GM21423 (cell line): ENCODE data around the gene RNF149.

Experiments
- ATAC-seq: cut with Tn5 transposase; IDR thresholded peaks from one replicate; pipeline ENCODE4 v1.9.1; 2021; ENCODE audit warnings: mild to moderate bottlenecking, moderate library complexity; ENCODE audit not compliant: unreplicated experiment

The RNF149 gene

DNA sequence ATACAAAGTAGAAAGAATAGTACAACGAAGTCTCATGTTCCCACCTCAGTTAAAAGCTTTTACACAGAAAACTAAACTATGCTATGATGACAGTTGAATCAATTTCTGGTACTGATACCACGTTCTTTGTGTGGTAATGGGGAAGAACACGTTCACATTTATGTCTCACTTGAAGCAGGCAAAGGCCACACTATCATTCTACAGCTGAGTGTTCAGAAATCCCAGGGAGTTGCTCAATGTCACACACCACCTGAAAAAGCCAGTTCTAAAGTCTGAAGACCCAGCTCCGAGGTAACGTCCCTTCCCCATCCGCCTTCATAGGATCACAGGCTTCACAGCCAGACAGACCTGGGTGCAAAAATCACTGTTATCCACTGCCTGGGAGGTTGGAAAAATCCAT, 8.9 kb downstream of the RNF149 start:
- no peak for ATAC-seq

DNA sequence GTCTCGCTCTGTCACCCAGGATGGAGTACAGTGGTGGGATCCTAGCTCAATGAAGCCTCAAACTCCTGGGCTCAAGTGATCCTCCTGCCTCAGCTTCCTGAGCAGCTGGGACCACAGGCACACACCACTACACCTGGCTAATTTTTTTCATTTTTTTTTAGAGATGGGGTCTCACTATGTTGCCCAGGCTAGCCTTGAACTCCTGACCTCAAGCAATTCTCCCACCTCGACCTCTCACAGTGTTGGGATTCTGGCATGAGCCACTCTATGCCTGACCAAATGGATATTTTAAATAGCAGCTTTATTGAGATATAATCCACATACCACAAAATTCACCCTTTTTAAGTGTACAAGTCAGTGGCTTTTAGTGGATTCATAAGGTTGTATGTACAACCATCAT, 11.1 kb downstream of the RNF149 start:
- ATAC-seq, result no peak

DNA sequence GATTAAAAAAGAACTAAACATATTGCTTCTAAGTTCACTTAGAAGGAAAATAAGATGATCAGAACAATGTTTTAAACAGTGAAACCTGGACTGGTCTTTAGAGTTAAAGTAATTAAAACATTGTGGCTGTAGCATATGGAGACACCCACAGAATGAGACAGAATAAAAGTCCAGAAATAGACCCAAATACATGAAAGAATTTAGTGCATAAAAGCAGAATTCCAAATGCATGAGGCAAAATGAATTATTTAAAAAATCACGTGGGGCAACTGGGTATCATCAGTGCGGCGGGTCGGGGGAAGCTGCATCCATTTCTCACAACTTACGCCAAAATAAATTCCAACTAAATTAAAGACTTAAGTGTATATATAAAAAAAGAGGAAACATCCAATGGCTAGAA, 12.1 kb downstream of the RNF149 start:
- ATAC-seq, result no peak

DNA sequence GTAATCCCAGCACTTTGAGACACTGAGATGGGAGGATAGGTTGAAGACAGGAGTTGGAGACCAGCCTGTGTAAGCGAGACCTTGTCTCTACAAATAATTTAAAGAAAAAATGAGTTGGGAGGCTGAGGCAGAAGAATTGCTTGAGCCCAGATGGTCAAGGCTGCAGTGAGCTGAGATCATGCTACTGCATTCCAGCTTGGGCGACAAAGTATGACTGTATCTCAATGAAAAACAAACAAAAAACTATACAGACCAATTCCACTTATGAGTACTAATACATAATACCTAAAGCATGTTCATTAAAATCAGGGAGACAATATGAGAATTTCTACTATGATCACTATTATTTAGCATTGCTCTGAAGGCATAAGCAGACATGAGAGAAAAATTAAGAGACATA, 12.6 kb downstream of the RNF149 start:
- ATAC-seq, result no peak

DNA sequence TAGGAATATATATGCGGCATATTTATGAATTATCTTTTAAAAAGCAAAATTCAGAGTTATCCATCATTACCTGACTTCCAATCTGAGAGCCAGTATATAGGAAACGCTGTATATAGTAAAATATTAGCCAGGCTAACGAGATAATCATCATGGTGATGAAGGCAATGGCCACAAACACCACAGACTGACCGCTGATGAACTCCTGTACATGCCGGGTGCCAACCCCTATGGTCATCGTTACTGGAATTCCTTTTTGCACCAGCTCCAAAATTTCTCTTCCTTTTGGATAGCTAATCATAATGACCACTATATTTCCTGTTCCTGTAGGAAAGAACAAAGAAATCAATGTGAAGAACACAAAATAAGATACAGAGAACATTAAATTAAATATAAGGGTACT, 13.6 kb downstream of the RNF149 start:
- no peak for ATAC-seq

DNA sequence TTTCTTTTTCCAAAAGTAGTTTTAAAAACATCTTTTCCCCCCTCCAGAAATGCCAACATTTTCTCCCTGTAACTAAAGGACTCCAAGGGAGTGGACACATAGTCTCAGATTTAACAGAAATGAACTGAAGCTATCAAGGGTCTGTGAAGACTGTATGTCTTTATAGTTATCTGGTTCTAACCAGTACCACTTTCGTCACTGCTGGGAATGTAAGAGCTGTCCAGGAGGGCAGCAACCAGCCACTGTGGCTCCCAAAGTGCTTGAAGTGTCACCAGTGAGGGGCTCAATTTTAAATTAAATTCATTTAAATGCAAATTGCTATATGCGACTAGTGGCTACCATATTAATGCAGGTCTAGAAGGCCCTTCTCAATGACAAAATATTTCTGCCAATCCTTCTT, 15.0 kb downstream of the RNF149 start:
- no peak for ATAC-seq

DNA sequence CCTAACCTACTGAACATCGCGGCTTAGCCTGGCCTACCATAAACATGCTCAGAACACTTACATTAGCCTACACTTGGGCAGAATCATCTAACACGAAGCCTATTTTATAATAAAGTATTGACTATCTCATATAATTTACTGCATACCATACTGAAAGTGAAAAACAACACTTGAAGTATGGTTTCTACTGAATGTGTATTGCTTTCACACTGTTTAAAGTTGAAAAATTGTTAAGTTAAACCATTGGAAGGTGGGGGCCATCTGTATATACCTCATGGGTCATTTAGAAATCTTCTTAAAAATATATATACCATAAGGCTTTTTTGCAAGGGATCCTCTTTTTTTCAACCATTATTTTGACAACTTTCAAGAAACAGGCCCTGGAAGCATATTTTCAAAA, 16.5 kb downstream of the RNF149 start:
- no peak for ATAC-seq

DNA sequence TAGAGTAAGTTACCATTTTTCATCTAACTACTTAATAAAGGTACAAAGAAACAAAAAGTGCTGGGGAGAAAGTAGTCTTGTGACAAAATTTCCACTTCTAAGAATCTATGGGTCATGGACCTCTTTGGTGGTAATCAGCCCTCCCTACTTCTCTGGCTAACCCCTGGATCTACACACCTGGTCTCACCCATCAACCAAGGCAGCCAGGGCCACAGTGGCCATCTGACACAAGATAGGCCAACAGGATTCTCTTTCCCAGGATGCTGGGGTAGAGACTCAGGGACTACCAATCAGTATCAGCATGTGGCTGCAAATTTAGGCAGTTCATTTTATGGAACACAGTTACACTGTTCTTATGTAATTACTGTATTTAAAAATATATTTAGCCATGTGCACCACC, 17.8 kb downstream of the RNF149 start:
- ATAC-seq, result no peak

DNA sequence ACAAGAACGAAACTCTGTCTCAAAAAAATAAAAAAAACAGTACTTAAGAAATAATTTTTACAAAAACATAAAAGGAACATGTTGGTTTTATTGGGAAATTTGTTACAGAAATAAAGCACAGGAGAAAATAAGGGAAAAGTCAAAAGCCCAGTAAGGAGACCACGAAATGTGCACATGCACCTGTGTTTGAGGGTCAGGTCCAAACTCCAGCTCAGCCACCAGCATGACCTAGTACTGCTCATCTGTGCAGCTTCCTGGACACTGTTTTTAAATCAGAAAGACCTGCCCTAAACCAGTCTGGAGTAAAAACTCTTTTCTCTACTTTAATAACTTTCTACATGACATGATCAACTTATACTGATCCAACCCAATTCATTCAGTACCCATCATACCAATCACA, 21.2 kb downstream of the RNF149 start:
- no peak for ATAC-seq

DNA sequence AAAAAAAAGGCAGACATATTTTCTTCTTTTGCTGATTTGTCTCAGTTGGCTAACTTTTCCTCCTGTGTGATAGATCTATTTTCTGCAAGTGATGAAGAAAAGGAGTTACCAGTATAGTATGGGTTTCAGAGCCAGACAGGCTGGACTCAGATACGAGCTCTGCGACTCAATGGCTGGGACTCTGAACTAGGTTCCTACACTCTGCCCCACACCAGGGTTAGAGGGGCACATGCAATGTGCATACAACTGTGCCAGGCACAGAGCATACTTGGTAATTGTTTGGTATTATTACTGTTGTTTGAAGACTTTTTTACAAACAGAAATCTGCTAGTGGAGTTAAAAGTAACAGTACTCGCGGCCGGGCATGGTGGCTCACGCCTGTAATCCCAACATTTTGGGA, 21.8 kb downstream of the RNF149 start:
- ATAC-seq, result no peak

DNA sequence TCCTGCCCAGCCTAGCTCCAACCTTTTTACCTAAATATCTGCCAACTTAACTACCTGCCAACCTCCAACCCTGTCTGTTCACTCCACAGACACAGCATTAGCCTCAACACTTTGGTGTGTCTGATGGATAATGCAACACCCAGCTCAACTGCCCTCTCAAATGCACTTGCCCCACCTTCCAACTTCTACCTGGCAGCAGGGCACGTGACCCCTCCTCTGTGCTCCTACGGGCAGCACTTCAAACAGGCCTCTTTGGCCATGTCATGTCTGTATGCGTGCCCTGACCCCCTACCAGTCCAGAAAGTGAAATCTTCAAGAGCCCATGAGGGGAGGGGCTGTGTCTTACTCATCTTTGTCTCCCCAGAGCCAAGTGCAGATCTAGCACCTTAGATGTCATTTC, 25.5 kb downstream of the RNF149 start:
- ATAC-seq, result no peak

DNA sequence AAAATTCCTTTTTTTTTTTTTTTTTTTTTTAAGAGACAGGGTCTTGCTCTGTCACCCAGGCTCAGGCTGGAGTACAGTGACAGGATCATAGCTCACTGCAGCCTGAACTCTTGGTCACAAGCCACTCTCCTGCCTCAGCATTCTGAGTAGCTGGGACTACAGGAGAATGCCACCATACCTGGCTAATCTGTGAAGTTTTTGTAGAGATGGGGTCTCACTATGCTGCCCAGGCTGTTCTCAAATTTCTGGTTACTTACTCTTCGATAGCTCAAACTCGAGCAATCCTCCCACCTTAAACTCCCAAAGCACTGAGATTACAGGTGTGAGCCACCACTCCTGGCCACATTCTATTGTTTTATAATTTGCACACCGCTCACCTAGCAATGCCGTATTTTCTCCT, 27.0 kb downstream of the RNF149 start:
- no peak for ATAC-seq

DNA sequence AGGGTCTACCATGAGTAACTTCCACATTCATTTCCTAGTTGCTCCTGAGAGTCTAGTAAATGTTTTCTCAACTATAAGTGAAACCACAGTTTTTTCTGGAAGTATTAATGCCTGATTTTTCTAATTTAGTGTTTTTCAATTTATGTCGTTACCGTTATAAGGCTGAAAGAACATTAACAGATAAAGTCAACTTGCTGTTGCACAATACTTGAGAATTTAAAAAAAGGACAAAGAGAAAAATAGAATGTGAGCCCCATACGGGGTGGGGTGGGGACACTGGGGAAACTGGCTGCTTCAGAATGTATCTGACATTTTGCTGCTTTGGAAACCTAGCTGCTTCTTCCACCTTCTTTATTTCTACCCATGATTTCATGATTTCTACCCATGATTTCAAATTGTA, 29.6 kb downstream of the RNF149 start:
- no peak for ATAC-seq

DNA sequence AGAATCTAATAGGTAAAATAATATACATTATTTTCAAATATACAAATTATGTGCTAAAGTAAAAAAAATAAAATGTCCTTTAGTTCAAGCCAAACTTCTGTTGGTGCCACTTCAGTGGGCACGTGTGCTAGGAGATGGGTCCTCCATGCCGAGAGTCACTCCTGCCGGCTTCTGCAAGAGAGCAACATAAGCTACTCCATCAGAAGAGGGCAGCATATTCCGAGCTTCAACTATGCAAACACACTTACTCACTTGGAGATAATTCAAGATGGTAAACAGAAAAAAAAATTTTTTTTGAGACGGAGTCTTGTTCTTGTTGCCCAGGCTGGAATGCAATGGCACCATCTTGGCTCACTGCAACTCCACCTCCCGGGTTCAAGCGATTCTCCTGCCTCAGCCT, 31.4 kb downstream of the RNF149 start:
- no peak for ATAC-seq

DNA sequence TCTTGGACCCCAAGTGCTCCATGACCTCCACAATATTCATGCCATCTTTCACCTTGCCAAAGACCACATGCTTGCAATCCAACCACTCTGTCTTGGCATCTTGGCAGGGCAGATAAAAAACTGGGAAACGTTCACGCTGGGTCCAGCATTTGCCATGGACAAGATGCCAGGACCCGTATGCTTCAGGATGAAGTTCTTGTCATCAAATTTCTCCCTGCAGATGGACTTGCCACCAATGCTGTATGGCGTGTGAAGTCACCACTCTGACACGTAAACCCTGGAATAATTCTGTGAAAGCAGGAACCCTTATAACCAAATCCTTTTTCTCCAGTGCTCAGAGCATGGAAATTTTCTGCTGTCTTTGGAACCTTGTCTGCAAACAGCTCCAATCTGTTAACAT, 34.4 kb downstream of the RNF149 start:
- no peak for ATAC-seq

DNA sequence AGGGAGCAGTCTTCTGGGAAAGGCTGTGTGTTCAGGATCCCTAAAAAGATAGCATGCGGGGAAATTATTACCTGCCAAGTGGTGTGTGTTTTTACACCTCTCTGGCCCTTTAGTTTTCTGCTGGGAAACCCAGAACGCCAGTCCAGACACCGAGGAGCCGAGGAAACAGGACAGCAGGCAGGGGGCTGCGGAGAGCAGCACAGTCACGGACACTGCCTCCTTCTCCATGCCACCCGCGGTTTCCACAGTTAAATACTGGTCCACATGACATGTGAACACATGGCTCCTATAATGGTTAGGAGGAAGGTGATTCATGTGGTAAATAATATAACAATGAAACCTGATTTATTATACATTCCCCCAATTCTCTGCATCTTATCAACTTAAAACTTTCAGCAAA, 35.4 kb downstream of the RNF149 start:
- no peak for ATAC-seq

DNA sequence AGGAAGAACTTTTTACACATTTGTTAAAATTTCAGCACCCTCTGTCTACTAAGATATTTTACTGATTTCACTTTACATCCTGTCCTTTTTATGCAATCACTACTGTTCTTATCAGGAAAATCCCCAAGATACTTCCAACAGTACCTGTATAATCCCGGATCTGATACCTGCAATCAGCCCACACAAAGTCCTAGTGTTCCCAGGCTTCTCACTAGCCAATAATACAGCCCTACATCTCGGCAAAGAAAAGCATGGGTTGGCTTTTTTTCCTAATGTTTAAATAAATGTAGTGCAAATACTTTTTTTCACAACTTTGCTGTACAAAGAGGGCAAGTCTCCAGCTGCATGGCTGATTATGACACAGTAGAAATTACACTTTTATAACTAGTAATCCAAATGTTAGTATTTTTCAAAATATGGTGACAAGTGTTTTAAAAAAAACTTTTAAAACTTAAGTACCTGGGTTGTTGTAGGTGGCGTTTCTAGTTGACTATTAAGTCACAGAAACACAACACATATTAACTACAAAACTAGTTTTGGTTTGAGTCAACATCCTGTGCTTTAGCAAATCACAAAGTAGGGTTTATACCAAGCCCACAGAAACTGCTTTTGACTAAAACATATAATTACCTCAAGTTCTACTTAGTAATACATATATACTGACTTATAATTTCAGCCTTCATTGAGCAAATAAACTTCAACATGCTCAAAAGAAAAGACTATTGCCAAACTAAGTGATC, 36.3 kb downstream of the RNF149 start:
- ATAC-seq, result peak; percentile 74

DNA sequence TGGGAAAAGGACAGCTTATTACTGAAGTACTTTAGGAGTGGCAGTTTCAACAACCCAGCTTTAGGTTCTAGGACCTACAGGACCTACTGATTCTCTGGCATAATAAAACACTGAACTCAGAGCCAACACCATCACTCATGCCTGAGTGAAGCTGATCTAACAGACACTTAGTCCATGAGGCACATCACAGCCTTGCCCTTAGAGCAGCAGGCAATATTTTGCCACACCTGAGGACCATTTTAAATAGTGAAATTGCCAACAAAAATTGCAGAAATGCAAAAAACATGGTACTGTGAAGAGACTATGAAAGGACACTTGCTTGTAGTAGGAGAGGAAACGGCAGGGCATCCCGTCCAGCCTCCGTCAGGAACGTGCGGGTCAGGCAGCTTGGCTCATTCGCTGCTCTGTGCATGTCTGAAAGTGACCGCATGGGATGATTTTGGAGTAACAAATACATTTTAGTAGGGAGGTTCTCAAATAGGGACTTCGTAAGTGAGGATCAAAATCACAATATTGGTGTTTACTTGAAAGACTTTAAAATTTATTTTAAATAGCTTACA, 37.7 kb downstream of the RNF149 start:
- ATAC-seq, result no peak

DNA sequence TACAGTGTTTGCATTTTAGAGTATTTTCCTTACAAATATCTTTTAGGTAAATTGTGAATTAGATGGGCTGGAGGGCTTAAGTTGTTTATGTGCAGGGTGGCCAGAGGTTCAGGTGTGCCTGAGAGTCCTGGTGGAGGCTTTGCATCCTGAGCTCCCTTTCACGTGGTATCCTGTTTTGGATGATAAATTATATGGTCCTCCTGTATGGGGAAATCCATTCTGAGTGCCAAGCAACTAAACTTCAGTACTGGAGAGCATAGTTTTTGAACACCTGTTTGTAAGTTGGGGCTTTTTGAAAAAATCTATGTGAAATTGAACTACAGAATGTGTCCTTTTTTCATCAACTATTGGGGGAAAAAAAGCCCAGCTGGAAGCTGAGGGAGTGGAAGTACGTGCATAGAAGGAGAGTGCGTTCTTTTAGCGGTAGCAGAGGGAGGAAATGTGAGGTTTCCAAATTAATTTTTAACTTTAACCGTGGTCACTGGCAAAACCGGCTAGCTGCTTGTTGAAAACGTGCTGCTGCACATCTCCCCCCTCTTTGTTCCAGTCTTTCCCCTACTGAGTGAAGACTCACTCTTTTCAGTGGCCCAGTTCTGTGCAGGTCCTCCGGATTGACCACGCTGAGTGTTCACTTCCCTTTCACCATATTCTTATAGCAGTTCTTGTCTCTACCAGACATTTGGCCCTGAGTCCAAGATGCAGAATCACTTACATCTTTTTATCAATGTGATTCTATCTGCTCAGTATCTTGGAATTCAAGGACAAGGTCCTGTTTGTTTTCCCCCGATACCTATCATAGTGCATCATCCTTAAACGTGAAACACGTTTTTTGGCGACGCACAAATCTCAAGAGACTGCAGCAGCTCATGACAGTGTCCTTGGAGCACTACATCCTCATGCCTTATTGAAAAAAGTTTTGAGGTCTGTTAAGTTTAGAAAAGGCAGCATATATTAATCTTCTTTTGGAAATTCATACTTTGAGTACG, 40.5 kb downstream of the RNF149 start:
- ATAC-seq, result peak; percentile 61

DNA sequence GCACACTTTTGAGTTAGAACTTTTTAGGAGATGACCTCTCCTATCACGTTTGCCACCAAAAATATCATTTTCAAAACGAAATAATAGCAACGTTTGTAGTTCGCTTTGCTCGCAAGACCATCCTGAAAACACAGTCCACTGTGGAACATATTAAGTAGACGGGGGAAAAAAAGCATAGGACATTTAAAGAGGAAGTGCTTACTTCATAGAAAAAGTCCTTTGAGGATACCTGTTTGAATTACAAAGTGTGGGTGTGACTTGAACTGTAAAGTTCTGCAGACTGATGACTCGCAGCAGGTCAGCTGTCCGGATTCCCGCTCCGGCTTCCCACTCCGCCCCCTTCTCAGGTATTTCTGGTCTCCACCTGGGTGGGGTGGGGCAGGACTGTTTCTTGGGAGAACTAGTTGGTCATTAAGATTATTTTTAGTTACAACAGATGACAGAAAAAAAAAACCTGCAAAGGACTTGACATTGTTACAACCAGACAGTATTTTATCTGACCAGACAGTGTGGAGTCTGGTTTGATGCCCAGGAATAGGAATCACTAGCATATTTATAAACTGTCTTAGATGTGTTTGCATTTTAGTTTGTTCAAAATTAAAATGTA, 42.5 kb downstream of the RNF149 start:
- no peak for ATAC-seq

DNA sequence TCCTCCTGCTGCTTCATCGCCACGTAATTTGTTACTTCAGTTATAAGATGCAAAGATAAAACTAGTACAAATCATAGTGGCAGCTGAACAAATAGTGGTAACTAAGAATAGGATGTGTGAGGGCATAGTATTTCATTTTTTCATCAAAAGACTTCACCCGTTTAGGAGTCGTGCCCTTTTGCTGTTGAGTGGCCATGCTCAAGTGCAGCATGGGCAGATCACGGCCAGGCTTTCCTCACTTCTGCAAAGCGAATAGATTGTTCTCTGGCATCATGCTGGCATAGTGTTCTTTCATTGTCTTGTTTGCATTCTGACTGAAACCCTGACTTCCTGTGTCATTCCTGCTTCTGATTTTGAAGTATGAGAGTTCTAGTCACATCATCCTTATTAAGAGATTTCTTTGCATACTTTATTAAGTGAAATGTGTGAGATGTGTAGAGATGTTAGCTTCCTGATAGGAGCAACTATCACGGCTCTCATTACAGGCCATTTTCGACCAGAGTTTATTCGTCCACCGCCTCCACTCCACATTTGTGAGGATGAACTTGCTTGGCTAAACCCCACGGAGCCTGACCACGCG, 44.1 kb downstream of the RNF149 start:
- no peak for ATAC-seq
